OCI-LY7 (cell line): ENCODE data around the gene TNNI3K.

ENCODE experiments used
- CTCF ChIP-seq: fragments of 200-600 bp; sonication (generic); conservative IDR thresholded peaks from 2 replicates; pipeline ENCODE4 v1.5.1; 2014; ENCODE audit warnings: mild to moderate bottlenecking, antibody characterized with exemption, low read length, moderate library complexity, mixed read lengths
- EZH2phosphoT487 ChIP-seq: fragments of 200-600 bp; sonication (generic); IDR thresholded peaks from 2 replicates; pipeline ENCODE4 v1.6.1; 2018; ENCODE audit warnings: low read depth, borderline replicate concordance, mild to moderate bottlenecking, mixed run types, antibody characterized with exemption, low read length, moderate library complexity, mixed read lengths

GRCh38 chr1:74465193-74465681 lies 230.1 kb downstream of the TNNI3K start:
- TF ChIP-seq CTCF, result no peak
- no peak for TF ChIP-seq EZH2phosphoT487
